HEK293 (cell line): Measurements from ENCODE around the gene FNIP1.

ENCODE experiments used
- CTCF ChIP-seq: fragments of 450-650 bp; formaldehyde crosslinking; IDR thresholded peaks from 2 replicates; pipeline ENCODE4 v1.5.1; 2016; ENCODE audit warnings: missing biosample characterization, missing genetic modification characterization
- GLIS2 ChIP-seq: fragments of 450-650 bp; formaldehyde crosslinking; IDR thresholded peaks from 2 replicates; pipeline ENCODE4 v1.5.1; 2016; ENCODE audit warnings: missing biosample characterization, missing genetic modification characterization
- INSM2 ChIP-seq: fragments of 450-650 bp; formaldehyde crosslinking; IDR thresholded peaks from 2 replicates; pipeline ENCODE4 v1.5.1; 2016; ENCODE audit warnings: missing biosample characterization, missing genetic modification characterization
- PRDM2 ChIP-seq: fragments of 450-650 bp; formaldehyde crosslinking; IDR thresholded peaks from 2 replicates; pipeline ENCODE4 v1.5.1; 2016; ENCODE audit warnings: missing biosample characterization, missing genetic modification characterization, borderline replicate concordance
- ZBTB7A ChIP-seq: fragments of 450-650 bp; formaldehyde crosslinking; IDR thresholded peaks from 2 replicates; pipeline ENCODE4 v1.5.1; 2016; ENCODE audit warnings: low read depth, missing biosample characterization, missing genetic modification characterization
- ZNF133 ChIP-seq: fragments of 450-650 bp; formaldehyde crosslinking; IDR thresholded peaks from 2 replicates; pipeline ENCODE4 v1.5.1; 2016; ENCODE audit warnings: missing biosample characterization, missing genetic modification characterization
- ZNF18 ChIP-seq: fragments of 450-650 bp; formaldehyde crosslinking; IDR thresholded peaks from 2 replicates; pipeline ENCODE4 v1.5.1; 2016; ENCODE audit warnings: missing biosample characterization, missing genetic modification characterization
- ZNF23 ChIP-seq: fragments of 450-650 bp; formaldehyde crosslinking; IDR thresholded peaks from 2 replicates; pipeline ENCODE4 v1.5.1; 2016; ENCODE audit warnings: missing biosample characterization, missing genetic modification characterization, borderline replicate concordance
- ZNF302 ChIP-seq: fragments of 450-650 bp; formaldehyde crosslinking; IDR thresholded peaks from 2 replicates; pipeline ENCODE4 v1.5.1; 2016; ENCODE audit warnings: missing biosample characterization, missing genetic modification characterization, low read depth
- ZNF311 ChIP-seq: fragments of 450-650 bp; formaldehyde crosslinking; IDR thresholded peaks from 2 replicates; pipeline ENCODE4 v1.5.1; 2017; ENCODE audit warnings: missing biosample characterization, missing genetic modification characterization, borderline replicate concordance
- ZNF404 ChIP-seq: fragments of 450-650 bp; formaldehyde crosslinking; IDR thresholded peaks from 2 replicates; pipeline ENCODE4 v1.5.1; 2017; ENCODE audit warnings: missing biosample characterization, missing genetic modification characterization
- ZNF561 ChIP-seq: fragments of 450-650 bp; IDR thresholded peaks from 2 replicates; pipeline ENCODE4 v1.5.1; 2018; ENCODE audit warnings: missing biosample characterization, missing genetic modification characterization, borderline replicate concordance
- ZNF580 ChIP-seq: fragments of 450-650 bp; formaldehyde crosslinking; IDR thresholded peaks from 2 replicates; pipeline ENCODE4 v1.5.1; 2016; ENCODE audit warnings: missing biosample characterization, missing genetic modification characterization
- ZNF768 ChIP-seq: fragments of 450-650 bp; formaldehyde crosslinking; IDR thresholded peaks from 2 replicates; pipeline ENCODE4 v1.5.1; 2018; ENCODE audit warnings: missing biosample characterization, mild to moderate bottlenecking, missing genetic modification characterization

- TF ChIP-seq CTCF (tag by site-specific recombination) (no peak), ZNF302 (tag by site-specific recombination) (no peak), ZNF311 (no peak), ZNF23 (tag by site-specific recombination) (no peak), ZNF768 (no peak), ZNF133 (tag by site-specific recombination) (no peak), GLIS2 (tag by site-specific recombination) (no peak), INSM2 (no peak), ZNF404 (no peak), ZNF580 (tag by site-specific recombination) (no peak), PRDM2 (no peak), ZBTB7A (no peak), ZNF561 (tag by site-specific recombination) (no peak), ZNF18 (no peak)
Measured at GRCh38 chr5:131619102-131619501, 177.7 kb downstream of the FNIP1 start.
